HG02610 (cell line): ENCODE results near the gene CTNNA2.

ENCODE experiments used
- ATAC-seq: cut with Tn5 transposase; IDR thresholded peaks from one replicate; pipeline ENCODE4 v1.9.1; 2021; ENCODE audit warnings: mild to moderate bottlenecking, moderate library complexity; ENCODE audit not compliant: unreplicated experiment

CTNNA2 gene

GRCh38 chr2:79512442-79513401 is at the start of gene CTNNA2:
CTNNA2 (plus strand) TSS chr2:79513051.
- ATAC-seq = peak; percentile 78

- ATAC-seq = no peak
These were observed 25.5 kb upstream of the CTNNA2 start for GRCh38 chr2:79487399-79487798.

- no peak for ATAC-seq
These were observed 1.4 kb upstream of the CTNNA2 start for GRCh38 chr2:79511320-79511951.

- ATAC-seq = no peak
These were observed 860 bp downstream of the CTNNA2 start for GRCh38 chr2:79513711-79514110.

GRCh38 chr2:79529636-79530035 is 16.8 kb downstream of the CTNNA2 start:
- ATAC-seq = no peak

- no peak for ATAC-seq
These were observed 17.6 kb downstream of the CTNNA2 start for GRCh38 chr2:79530443-79530842.

GRCh38 chr2:79547568-79547967 is 34.7 kb downstream of the CTNNA2 start:
- no peak for ATAC-seq

GRCh38 chr2:79552653-79553052 is 39.8 kb downstream of the CTNNA2 start:
- ATAC-seq = no peak

GRCh38 chr2:79554899-79555298 is 42.0 kb downstream of the CTNNA2 start:
- no peak for ATAC-seq

GRCh38 chr2:79564065-79564464 is 51.2 kb downstream of the CTNNA2 start:
- ATAC-seq = no peak

- no peak for ATAC-seq
These were observed 56.2 kb downstream of the CTNNA2 start for GRCh38 chr2:79569048-79569447.

- no peak for ATAC-seq
These were observed 61.2 kb downstream of the CTNNA2 start for GRCh38 chr2:79573895-79574674.

GRCh38 chr2:79576451-79576850 is 63.6 kb downstream of the CTNNA2 start:
- ATAC-seq = no peak

GRCh38 chr2:79578952-79579351 is 66.1 kb downstream of the CTNNA2 start:
- no peak for ATAC-seq

- no peak for ATAC-seq
These were observed 67.3 kb downstream of the CTNNA2 start for GRCh38 chr2:79580175-79580574.

GRCh38 chr2:79585701-79586433 is 73.0 kb downstream of the CTNNA2 start:
- no peak for ATAC-seq

GRCh38 chr2:79591281-79591680 is 78.4 kb downstream of the CTNNA2 start:
- ATAC-seq = no peak

GRCh38 chr2:79593237-79593867 is 80.5 kb downstream of the CTNNA2 start:
- no peak for ATAC-seq

GRCh38 chr2:79596403-79596802 is 83.6 kb downstream of the CTNNA2 start:
- ATAC-seq = no peak

GRCh38 chr2:79604748-79605147 is 91.9 kb downstream of the CTNNA2 start:
- ATAC-seq = no peak
